A549 (cell line): ENCODE data around the gene WNT7A.

Source experiments
- CTCF ChIP-seq: fragments of >200 bp; sonication (Bioruptor Twin); formaldehyde crosslinking; IDR thresholded peaks from 3 replicates; pipeline ENCODE4 v1.5.1; 2016
- HDAC2 ChIP-seq: fragments of 200-600 bp; sonication (generic); IDR thresholded peaks from 2 replicates; pipeline ENCODE4 v1.6.1; 2016
- JUN ChIP-seq, 2 experiments: fragments of >200 bp; sonication (Bioruptor Twin); formaldehyde crosslinking; IDR thresholded peaks; 2 replicates in 1 of 2; 3 replicates in 1 of 2; pipeline ENCODE4 v1.6.1; 2016 to 2017
- MYC ChIP-seq: IDR thresholded peaks from 2 replicates; pipeline ENCODE4 v1.6.1; 2012; ENCODE audit warnings: mild to moderate bottlenecking, inconsistent platforms, low read length, improper control_type of control experiment, borderline replicate concordance
- POLR2A ChIP-seq: IDR thresholded peaks from 2 replicates; pipeline ENCODE4 v1.6.1; 2012; ENCODE audit warnings: mild to moderate bottlenecking, low read length
- RFX5 ChIP-seq: fragments of 450-650 bp; IDR thresholded peaks from 2 replicates; pipeline ENCODE4 v1.7.1; 2014; ENCODE audit warnings: antibody characterized with exemption, mild to moderate bottlenecking, moderate library complexity
- RNF2 ChIP-seq: fragments of 200-600 bp; sonication (generic); IDR thresholded peaks from 2 replicates; pipeline ENCODE4 v1.6.1; 2016; ENCODE audit warnings: low read depth, mild to moderate bottlenecking, antibody characterized with exemption, moderate library complexity, borderline replicate concordance
- SREBF2 ChIP-seq: fragments of 450-650 bp; IDR thresholded peaks from 2 replicates; pipeline ENCODE4 v1.6.1; 2014; ENCODE audit warnings: mild to moderate bottlenecking, moderate library complexity
- TF ChIP-seq, protein P1 (sequence below): IDR thresholded peaks from 2 replicates; pipeline ENCODE4 v1.6.1; 2012

DNA sequence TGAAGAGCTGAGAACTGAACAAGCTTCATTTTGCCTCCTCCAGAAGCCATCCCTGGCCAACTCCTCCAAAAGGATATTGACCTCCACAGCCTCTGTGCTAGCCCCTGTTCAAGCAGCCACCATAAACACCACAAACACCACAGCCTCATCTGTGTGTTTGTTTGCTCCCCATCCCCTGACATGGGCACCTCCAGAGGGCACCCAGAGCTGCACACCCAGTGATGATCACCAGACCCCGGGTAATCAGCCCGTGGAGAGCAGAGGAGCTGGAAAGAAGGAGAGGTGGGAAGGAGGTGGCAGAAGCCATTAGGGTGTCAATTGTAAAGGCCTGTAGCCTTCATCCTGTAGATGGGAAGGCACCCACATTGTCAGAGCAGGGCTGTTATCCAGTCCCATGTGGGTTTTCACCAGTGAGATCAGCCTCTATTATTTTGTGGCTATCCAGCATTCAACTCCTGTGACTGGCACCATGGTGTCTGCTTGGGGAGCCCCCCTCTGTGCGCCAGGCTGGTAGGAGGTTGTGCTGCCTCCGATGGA, 6.8 kb upstream of the WNT7A start:
- TF ChIP-seq CTCF (no peak), SREBF2 (no peak), HDAC2 (no peak), POLR2A (no peak), MYC (no peak), RNF2 (no peak), RFX5 (no peak), JUN (IDR thresholded peaks at IDR 0.05) (no peak)
- TF ChIP-seq, protein P1, sequence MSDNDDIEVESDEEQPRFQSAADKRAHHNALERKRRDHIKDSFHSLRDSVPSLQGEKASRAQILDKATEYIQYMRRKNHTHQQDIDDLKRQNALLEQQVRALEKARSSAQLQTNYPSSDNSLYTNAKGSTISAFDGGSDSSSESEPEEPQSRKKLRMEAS: no peak
